Measurements from ENCODE around the gene OR5B21.

OR5B21 gene

DNA sequence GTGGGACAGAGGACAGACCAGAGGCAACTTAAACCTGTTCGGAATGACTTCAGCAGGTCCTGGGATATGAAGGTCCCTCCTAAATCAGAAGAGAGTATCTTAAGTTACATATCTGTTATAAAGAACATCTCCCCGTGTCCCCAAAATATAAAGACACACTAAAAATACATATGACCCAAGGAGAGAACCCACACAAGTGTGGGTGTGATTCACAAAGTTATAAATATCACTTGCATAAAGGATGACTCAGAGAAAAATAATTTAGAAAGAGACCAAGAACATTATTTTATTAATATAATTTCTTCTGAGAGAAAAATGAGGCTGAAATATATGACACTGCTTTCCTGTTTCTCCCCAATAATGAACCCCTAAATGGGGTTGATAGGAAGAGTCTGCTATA lies 14.2 kb downstream of the OR5B21 start:
- DNase-seq (ENCODE audit: low read depth): no peak

GRCh38 chr11:58490827-58491226 lies 17.1 kb downstream of the OR5B21 start:
- DNase-seq (ENCODE audit: low read depth): no peak

GRCh38 chr11:58487170-58487569 lies 20.7 kb downstream of the OR5B21 start:
- no peak for DNase-seq (ENCODE audit: low read depth)

DNA sequence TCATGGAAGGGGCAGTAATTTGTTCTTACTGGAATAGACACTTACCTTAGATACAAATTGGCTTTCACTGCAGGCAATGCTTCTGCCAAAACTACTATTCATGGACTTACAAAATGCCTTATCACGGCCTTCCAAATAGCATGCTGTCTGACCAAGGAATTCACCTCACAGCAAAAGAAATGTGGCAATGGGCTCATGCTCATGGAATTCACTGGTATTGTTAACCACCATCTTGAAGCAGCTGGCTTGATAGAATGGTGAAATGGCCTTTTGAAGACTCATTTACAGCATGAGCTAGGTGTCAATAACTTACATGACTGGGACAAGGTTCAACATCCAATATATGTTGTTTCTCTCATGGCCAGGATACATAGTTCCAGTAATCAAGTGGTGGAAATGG lies 21.9 kb downstream of the OR5B21 start:
- DNase-seq (ENCODE audit: low read depth): no peak

DNA sequence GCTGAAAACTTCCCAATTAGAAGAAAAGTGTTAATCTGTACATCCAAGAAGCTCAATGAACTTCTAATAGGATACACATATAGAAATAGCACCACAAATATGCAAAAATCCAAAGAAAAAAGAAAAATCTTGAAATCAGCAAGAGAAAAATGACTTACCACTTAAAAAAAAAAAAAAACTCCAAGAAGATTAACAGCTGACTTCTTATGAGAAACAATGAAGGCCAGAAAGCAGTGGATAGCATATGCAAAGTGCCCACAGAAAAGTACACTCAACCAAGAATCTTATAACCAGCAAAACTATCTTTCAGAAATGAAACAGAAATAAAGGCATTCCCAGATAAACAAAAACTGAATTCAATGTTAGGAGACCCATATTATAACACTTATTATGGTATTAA lies 36.0 kb downstream of the OR5B21 start:
- DNase-seq (ENCODE audit: low read depth): no peak

DNA sequence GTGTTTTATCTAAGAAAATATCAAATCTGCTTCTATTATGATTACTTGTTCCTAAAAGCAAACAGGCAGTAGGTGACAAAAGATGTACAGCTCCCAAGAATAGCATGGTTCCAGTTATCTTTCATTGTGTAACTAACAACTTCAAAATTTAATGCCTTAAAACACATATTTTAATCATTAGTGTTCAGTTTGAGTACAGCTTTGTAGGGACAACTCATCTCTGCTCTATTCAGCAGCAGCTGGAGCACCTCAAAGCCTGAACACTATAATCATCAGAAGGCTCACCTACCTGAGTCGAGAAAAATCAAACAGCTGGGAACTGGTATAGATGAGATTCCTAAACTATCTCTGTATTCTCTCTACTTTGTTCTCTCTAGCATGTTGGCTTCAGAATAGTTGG lies 41.6 kb downstream of the OR5B21 start:
- DNase-seq (ENCODE audit: low read depth): no peak

DNA sequence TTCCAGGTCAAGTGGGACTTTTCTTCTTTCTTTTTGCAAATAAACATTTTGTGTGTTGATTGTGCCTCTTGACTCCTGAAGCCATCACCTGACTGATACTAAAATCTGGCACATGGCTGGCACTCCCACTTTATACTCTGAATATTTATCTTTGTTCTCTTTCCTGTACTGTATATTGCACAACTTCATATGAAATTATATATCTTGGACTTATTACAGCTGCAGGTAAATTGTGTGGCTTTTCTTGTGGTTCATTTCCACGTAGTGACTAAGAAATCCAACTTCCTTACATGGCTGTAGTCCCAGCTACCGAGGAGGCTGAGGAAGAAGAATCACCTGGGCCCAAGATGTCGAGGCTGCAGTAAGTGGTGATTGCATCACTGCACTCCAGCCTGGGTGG lies 42.2 kb downstream of the OR5B21 start:
- DNase-seq (ENCODE audit: low read depth): no peak
